ENCODE data around the gene EYS. TPM values are rescaled to one million over a fixed set of nuclear protein-coding genes. Genes with fewer than 3 reads are reported as not detected.
"Not testable (repeated sequence)": the region's sequence is repeated elsewhere in the genome, so short reads cannot be mapped to it uniquely, and the experiment has no call there.

EYS gene
- polyA plus RNA-seq, 3 donors: 0.21 to 0.90 (median 0.22) TPM

- H3K27ac ChIP-seq (ENCODE audit: low read depth, low read length): no peak overlapping the region
- WGBS, 3 donors: 82 to 100% (median 89%) methylated on average over 1 of the region's 1 CpG
Measured at GRCh38 chr6:65055545-65055944, 651.5 kb downstream of the EYS start.

GRCh38 chr6:65052626-65053025 is 654.4 kb downstream of the EYS start:
- 53 to 67% (median 54%) methylated on average over 2 of the region's 2 CpGs for WGBS, 3 donors
- H3K27ac ChIP-seq (ENCODE audit: low read depth, low read length): no peak overlapping the region

- no peak overlapping the region for H3K27ac ChIP-seq (ENCODE audit: low read depth, low read length)
Measured at GRCh38 chr6:65045801-65046200, 661.2 kb downstream of the EYS start.

- no peak overlapping the region for H3K27ac ChIP-seq (ENCODE audit: low read depth, low read length)
- WGBS, 3 donors: 34 to 69% (median 66%) methylated on average over 1 of the region's 1 CpG
Measured at GRCh38 chr6:65014006-65014405, 693.0 kb downstream of the EYS start.

- WGBS, 3 donors: 84 to 89% (median 86%) methylated on average over 2 of the region's 2 CpGs
Measured at GRCh38 chr6:65006788-65007187, 700.2 kb downstream of the EYS start.

GRCh38 chr6:65004283-65004682 is 702.7 kb downstream of the EYS start:
- 84 to 91% (median 90%) methylated on average over 4 of the region's 4 CpGs for WGBS, 3 donors
- no peak overlapping the region for H3K27ac ChIP-seq (ENCODE audit: low read depth, low read length)

More at GRCh38 chr6:65006788-65007187, 700.2 kb downstream of the EYS start:
- no peak overlapping the region for H3K27ac ChIP-seq (ENCODE audit: low read depth, low read length)

- H3K27ac ChIP-seq (ENCODE audit: low read depth, low read length): not testable (repeated sequence)
- 85 to 91% (median 88%) methylated on average over 4 of the region's 4 CpGs for WGBS, 3 donors
Measured at GRCh38 chr6:65002882-65003281, 704.1 kb downstream of the EYS start.

GRCh38 chr6:65000815-65001214 is 706.2 kb downstream of the EYS start:
- 85 to 93% (median 92%) methylated on average over 7 of the region's 7 CpGs for WGBS, 3 donors
- no peak overlapping the region for H3K27ac ChIP-seq (ENCODE audit: low read depth, low read length)

- no peak overlapping the region for H3K27ac ChIP-seq (ENCODE audit: low read depth, low read length)
Measured at GRCh38 chr6:64998204-64998603, 708.8 kb downstream of the EYS start.

- no peak overlapping the region for H3K27ac ChIP-seq (ENCODE audit: low read depth, low read length)
- WGBS, 3 donors: 79 to 90% (median 83%) methylated on average over 4 of the region's 4 CpGs
Measured at GRCh38 chr6:64996301-64996700, 710.7 kb downstream of the EYS start.

GRCh38 chr6:64990652-64991304 is 716.2 kb downstream of the EYS start:
- no peak overlapping the region for H3K27ac ChIP-seq (ENCODE audit: low read depth, low read length)

- WGBS, 3 donors: 37 to 64% (median 51%) methylated on average over 2 of the region's 2 CpGs
- no peak overlapping the region for H3K27ac ChIP-seq (ENCODE audit: low read depth, low read length)
Measured at GRCh38 chr6:64988148-64988547, 718.9 kb downstream of the EYS start.

- 56 to 81% (median 80%) methylated on average over 4 of the region's 4 CpGs for WGBS, 3 donors
- no peak overlapping the region for H3K27ac ChIP-seq (ENCODE audit: low read depth, low read length)
Measured at GRCh38 chr6:64987066-64987465, 720.0 kb downstream of the EYS start.

GRCh38 chr6:64985726-64986125 is 721.3 kb downstream of the EYS start:
- H3K27ac ChIP-seq (ENCODE audit: low read depth, low read length): no peak overlapping the region
- 23 to 69% (median 67%) methylated on average over 4 of the region's 4 CpGs for WGBS, 3 donors

GRCh38 chr6:64984948-64985347 is 722.1 kb downstream of the EYS start:
- WGBS, 3 donors: 90 to 95% (median 95%) methylated on average over 1 of the region's 1 CpG
- no peak overlapping the region for H3K27ac ChIP-seq (ENCODE audit: low read depth, low read length)

GRCh38 chr6:64983089-64983488 is 723.9 kb downstream of the EYS start:
- H3K27ac ChIP-seq (ENCODE audit: low read depth, low read length): no peak overlapping the region
- WGBS, 3 donors: 91 to 95% (median 93%) methylated on average over 4 of the region's 4 CpGs

- 84 to 87% (median 86%) methylated on average over 2 of the region's 2 CpGs for WGBS, 3 donors
- no peak overlapping the region for H3K27ac ChIP-seq (ENCODE audit: low read depth, low read length)
Measured at GRCh38 chr6:64973142-64973541, 733.9 kb downstream of the EYS start.

GRCh38 chr6:64969139-64969538 is 737.9 kb downstream of the EYS start:
- no peak overlapping the region for H3K27ac ChIP-seq (ENCODE audit: low read depth, low read length)
- 43 to 88% (median 49%) methylated on average over 1 of the region's 1 CpG for WGBS, 3 donors

GRCh38 chr6:64955435-64955848 is 751.6 kb downstream of the EYS start:
- no peak overlapping the region for H3K27ac ChIP-seq (ENCODE audit: low read depth, low read length)
- WGBS, 3 donors: 37 to 72% (median 48%) methylated on average over 7 of the region's 7 CpGs

GRCh38 chr6:64949257-64949656 is 757.8 kb downstream of the EYS start:
- H3K27ac ChIP-seq (ENCODE audit: low read depth, low read length): no peak overlapping the region
- WGBS, 3 donors: 71 to 75% (median 75%) methylated on average over 2 of the region's 2 CpGs

GRCh38 chr6:64948261-64948660 is 758.8 kb downstream of the EYS start:
- no peak overlapping the region for H3K27ac ChIP-seq (ENCODE audit: low read depth, low read length)

Measured in adipose tissue (tissue), 3 donors.